T-helper 9 cell (primary cell): ENCODE data around the gene EML4.
"Not testable (repeated sequence)": the region's sequence is repeated elsewhere in the genome, so short reads cannot be mapped to it uniquely, and the experiment has no call there.

Experiments
- DNase-seq: peaks from one replicate; pipeline ENCODE4 v3.0.0-alpha.2; 2020

EML4 gene

GRCh38 chr2:42337846-42338566, 168.9 kb downstream of the EML4 start:
- DNase-seq, result no peak

GRCh38 chr2:42338567-42339190, 169.5 kb downstream of the EML4 start:
- DNase-seq, result no peak

- DNase-seq, result no peak
Observed at GRCh38 chr2:42339191-42339912, 170.2 kb downstream of the EML4 start.

- no peak for DNase-seq
Observed at GRCh38 chr2:42340045-42340937, 171.1 kb downstream of the EML4 start.

- DNase-seq, result no peak
Observed at GRCh38 chr2:42340938-42341636, 171.9 kb downstream of the EML4 start.

GRCh38 chr2:42342061-42342794, 173.1 kb downstream of the EML4 start:
- DNase-seq, result no peak

- DNase-seq, result no peak
Observed at GRCh38 chr2:42342795-42343241, 173.7 kb downstream of the EML4 start.

GRCh38 chr2:42345986-42346385, 176.8 kb downstream of the EML4 start:
- no peak for DNase-seq

- DNase-seq, result not testable (repeated sequence)
Observed at GRCh38 chr2:42346856-42347255, 177.7 kb downstream of the EML4 start.

GRCh38 chr2:42347518-42347917, 178.4 kb downstream of the EML4 start:
- DNase-seq, result not testable (repeated sequence)

- no peak for DNase-seq
Observed at GRCh38 chr2:42348113-42348805, 179.1 kb downstream of the EML4 start.

GRCh38 chr2:42350434-42351063, 181.4 kb downstream of the EML4 start:
- no peak for DNase-seq

GRCh38 chr2:42351864-42352263, 182.7 kb downstream of the EML4 start:
- no peak for DNase-seq

GRCh38 chr2:42353792-42354429, 184.8 kb downstream of the EML4 start:
- no peak for DNase-seq

- no peak for DNase-seq
Observed at GRCh38 chr2:42359304-42359964, 190.3 kb downstream of the EML4 start.

GRCh38 chr2:42359965-42360483, 190.9 kb downstream of the EML4 start:
- no peak for DNase-seq

- DNase-seq, result no peak
Observed at GRCh38 chr2:42360493-42360889, 191.3 kb downstream of the EML4 start.

GRCh38 chr2:42360890-42361727, 192.0 kb downstream of the EML4 start, which contains the start of gene COX7A2L:
Gene COX7A2L, minus strand, starts transcription at chr2:42361217. Its CDS starts 56 bp downstream, at chr2:42361161.
- DNase-seq, result peak; percentile 97
